ENCODE measurements around the gene ZNF420.
"Not testable (repeated sequence)": the region's sequence is repeated elsewhere in the genome, so short reads cannot be mapped to it uniquely, and the experiment has no call there.

- not testable (repeated sequence) for TF ChIP-seq CTCF, POLR2A, POLR2AphosphoS5, EP300 (IDR thresholded peaks at IDR 0.05)
Observed at GRCh38 chr19:37064886-37065285, 13.3 kb upstream of the ZNF420 start.

Data from upper lobe of left lung (tissue), 4 donors.